K562 (cell line): ENCODE measurements around the gene TENM4. TPM values are rescaled to one million over a fixed set of nuclear protein-coding genes. Genes with fewer than 3 reads are reported as not detected.

Experiments used
- ATAC-seq: fragments of 200-7000 bp; cut with Tn5 transposase; 3 replicates; pipeline ENCODE4 v1.9.1; 2020; ENCODE audit warnings: moderate library complexity
- BruUV-seq: library from RNA; stranded (reverse); fragments of 400-500 nt; replicated peaks from 2 replicates; lab custom pipeline; 2021; lab: Mats Ljungman, UMichigan
- CTCF ChIA-PET: fragments of 300-600 bp; formaldehyde crosslinking; extraction: SDS; loops from one replicate; lab custom pipeline; 2021; ENCODE audit warnings: low intra/inter-chr PET ratio; lab: Yijun Ruan, JAX
- POLR2A ChIA-PET: fragments of 300-600, 350-650 bp; sonication (Branson Sonifier 250); formaldehyde crosslinking; extraction: SDS; loops from one replicate; lab custom pipeline; 2021; ENCODE audit warnings: antibody characterized with exemption, inconsistent platforms; lab: Yijun Ruan, JAX
- DNase-seq, 4 experiments: peaks; one replicate each; pipeline versions ENCODE4 v3.0.0 to v3.0.0-alpha.2; 2011 to 2018; ENCODE audit warnings: low spot score in 3 of 4, mixed read lengths in 3 of 4; ENCODE audit errors: extremely low read depth in 1 of 4
- FAIRE-seq: peaks from 2 replicates; lab custom pipeline; 2011; peaks lifted over from hg19 to GRCh38; lab: Jason Lieb, UNC
- H2AFZ ChIP-seq: 2 replicates; pipeline ENCODE4 v1.6.0; 2011; ENCODE audit warnings: low read depth, low read length, control low read depth, inconsistent platforms
- H3K27ac ChIP-seq: fragments of 200-600 bp; 3 replicates; pipeline ENCODE4 v1.8.0; 2011; ENCODE audit warnings: low read depth, mild to moderate bottlenecking, control low read depth, inconsistent platforms, low read length, moderate library complexity, mixed read lengths; ENCODE audit errors: extremely low read depth
- H3K27me3 ChIP-seq, 2 experiments: fragments of 300-600 bp in 1 of 2; 2 replicates in 1 of 2; 3 replicates in 1 of 2; pipeline versions ENCODE4 v1.6.0 to v1.8.0; 2011; ENCODE audit warnings: inconsistent platforms in 2 of 2, low read length in 2 of 2, mild to moderate bottlenecking in 1 of 2, mixed read lengths in 1 of 2, moderate library complexity in 1 of 2; ENCODE audit not compliant: control insufficient read depth in 2 of 2, insufficient read depth in 2 of 2
- H3K36me3 ChIP-seq: fragments of 300-600 bp; 3 replicates; pipeline ENCODE4 v1.8.0; 2011; ENCODE audit warnings: mild to moderate bottlenecking, low read length, inconsistent platforms; ENCODE audit not compliant: control insufficient read depth, insufficient read depth
- H3K4me1 ChIP-seq, 2 experiments: fragments of 200-600 bp in 1 of 2; replicated peaks in 1 of 2; 2 replicates in 1 of 2; 3 replicates in 1 of 2; pipeline versions ENCODE4 v1.5.1 to v1.8.0; 2011; ENCODE audit warnings: inconsistent platforms in 2 of 2, low read length in 2 of 2, mild to moderate bottlenecking in 1 of 2, mixed read lengths in 1 of 2, moderate library complexity in 1 of 2; ENCODE audit not compliant: control insufficient read depth in 2 of 2, insufficient read depth in 2 of 2
- H3K4me2 ChIP-seq: 2 replicates; pipeline ENCODE4 v1.6.1; 2011; ENCODE audit warnings: low read length, control low read depth, inconsistent platforms, mixed read lengths; ENCODE audit not compliant: insufficient read depth
- H3K4me3 ChIP-seq: fragments of 200-600 bp; sonication (generic), shearing (Covaris generic); 2 replicates; pipeline ENCODE4 v1.5.1; 2016; ENCODE audit warnings: control low read depth, inconsistent platforms
- H3K79me2 ChIP-seq: fragments of 200-600 bp; 3 replicates; pipeline ENCODE4 v1.8.0; 2011; ENCODE audit warnings: low read length, inconsistent platforms; ENCODE audit not compliant: control insufficient read depth, insufficient read depth
- H3K9ac ChIP-seq, 2 experiments: 2 replicates each; pipeline versions ENCODE4 v1.6.0 to v1.6.1; 2011; ENCODE audit warnings: low read depth in 2 of 2, low read length in 2 of 2, control low read depth in 1 of 2, inconsistent platforms in 1 of 2, mild to moderate bottlenecking in 1 of 2, mixed read lengths in 1 of 2; ENCODE audit not compliant: insufficient read depth in 1 of 2
- H3K9me1 ChIP-seq: one replicate; pipeline ENCODE4 v1.6.0; 2011; ENCODE audit warnings: inconsistent platforms, mild to moderate bottlenecking, low read length, moderate library complexity; ENCODE audit not compliant: control insufficient read depth, insufficient read depth
- H3K9me3 ChIP-seq: replicated peaks from 2 replicates; pipeline ENCODE4 v1.5.1; 2011; ENCODE audit warnings: low read depth, low read length, inconsistent platforms; ENCODE audit not compliant: control insufficient read depth, insufficient read depth
- H4K20me1 ChIP-seq: replicated peaks from 2 replicates; pipeline ENCODE4 v1.6.1; 2011; ENCODE audit warnings: low read length, inconsistent platforms, mixed read lengths; ENCODE audit not compliant: control insufficient read depth, insufficient read depth
- CAMTA2 ChIP-seq: fragments of 250-450 bp; sonication (Bioruptor Pico); conservative IDR thresholded peaks from 2 replicates; pipeline ENCODE4 v1.5.1; 2022
- CREB3L1 ChIP-seq: fragments of 450-650 bp; IDR thresholded peaks from 2 replicates; pipeline ENCODE4 v1.6.1; 2014; ENCODE audit warnings: low read depth, mild to moderate bottlenecking, moderate library complexity, borderline replicate concordance
- FOXJ3 ChIP-seq: sonication (generic); formaldehyde crosslinking; IDR thresholded peaks from 2 replicates; pipeline ENCODE4 v1.4.0; 2020; ENCODE audit warnings: mild to moderate bottlenecking, missing genetic modification reagents
- NR1H2 ChIP-seq: sonication (generic); formaldehyde crosslinking; IDR thresholded peaks from 2 replicates; pipeline ENCODE4 v1.4.0; 2020; ENCODE audit warnings: mild to moderate bottlenecking, missing genetic modification reagents
- PHTF2 ChIP-seq: fragments of 250-450 bp; sonication (Bioruptor Pico); IDR thresholded peaks from 2 replicates; pipeline ENCODE4 v1.5.0; 2021; ENCODE audit warnings: mild to moderate bottlenecking
- RBFOX2 ChIP-seq: fragments of 200-400 bp; formaldehyde crosslinking; IDR thresholded peaks from 2 replicates; pipeline ENCODE4 v1.6.1; 2017; ENCODE audit warnings: low read depth, mild to moderate bottlenecking, low read length, moderate library complexity
- RCOR1 ChIP-seq, 2 experiments: IDR thresholded peaks; 2 replicates each; pipeline ENCODE4 v1.6.1; 2012; ENCODE audit warnings: low read depth in 2 of 2, low read length in 2 of 2, borderline replicate concordance in 1 of 2, improper control_type of control experiment in 1 of 2
- RUNX1 ChIP-seq: sonication (generic); IDR thresholded peaks from 2 replicates; pipeline ENCODE4 v1.6.1; 2016; ENCODE audit warnings: antibody characterized with exemption, low read depth
- TOE1 ChIP-seq, 2 experiments: fragments of 450-650 bp in 1 of 2; sonication (generic) in 1 of 2; formaldehyde crosslinking in 1 of 2; IDR thresholded peaks; 2 replicates each; pipeline versions ENCODE4 v1.7.1 to v1.8.0; 2016 to 2022; ENCODE audit warnings: borderline replicate concordance in 2 of 2, mild to moderate bottlenecking in 2 of 2, antibody characterized with exemption in 1 of 2, inconsistent platforms in 1 of 2, low read depth in 1 of 2, missing genetic modification reagents in 1 of 2, moderate library complexity in 1 of 2
- ZKSCAN8 ChIP-seq: fragments of 200-800 bp; sonication (Bioruptor generic); IDR thresholded peaks from 2 replicates; pipeline ENCODE4 v1.6.1; 2016; ENCODE audit warnings: missing genetic modification characterization, missing compliant biosample characterization
- ZNF444 ChIP-seq: fragments of 250-450 bp; sonication (Bioruptor Pico); IDR thresholded peaks from 2 replicates; pipeline ENCODE4 v1.4.0; 2020; ENCODE audit warnings: mild to moderate bottlenecking, moderate library complexity
- WGBS: fragments of 100-300 bp; shearing (Covaris generic); methylation state at CpG from one replicate; pipeline ENCODE4 v1.1.6; 2016; ENCODE audit warnings: low coverage, mixed read lengths; ENCODE audit not compliant: insufficient coverage; ENCODE audit errors: missing lambda C conversion rate; 5-methylcytosine and 5-hydroxymethylcytosine counted together
- in situ Hi-C: fragments of 300-500 bp; cut with MboI; formaldehyde crosslinking; loops from 4 replicates; pipeline ENCODE4 v1.15.0; 2018; ENCODE audit warnings: inconsistent platforms, mixed read lengths
- intact Hi-C: fragments of 100-400 bp; cut with micrococcal nuclease; formaldehyde crosslinking; loops from 2 replicates; pipeline ENCODE4 v1.14.2; 2022
- polyA plus RNA-seq, 8 experiments: library from polyadenylated mRNA; depleted of rRNA in 4 of 8; stranded (reverse) in 5 of 8; unstranded in 3 of 8; fragments of >200 nt; fragmentation: Nextera tagmentation in 2 of 8; fragmentation: Illumina TruSeq in 1 of 8; extraction: Ambion mirVana in 2 of 8; extraction: Trizol in 1 of 8; gene quantifications; 2 replicates each; pipeline versions ENCODE4 v1.2.1 to v1.2.3, GENCODE V29; 2011 to 2014; ENCODE audit warnings: inconsistent platforms in 1 of 8, missing spikeins in 1 of 8
- total RNA-seq, 7 experiments: library from RNA; depleted of rRNA in 6 of 7; stranded (reverse); fragments of >200 nt in 6 of 7; fragmentation: Illumina TruSeq in 2 of 7; extraction: Trizol in 2 of 7; gene quantifications; 2 replicates each; pipeline versions ENCODE4 v1.2.1 to v1.2.3, GENCODE V29; 2011 to 2021; ENCODE audit warnings: low replicate concordance in 1 of 7

Gene TENM4
- total and polyA plus RNA-seq, 9 of the 15 experiments (the other 6 are each of a cell fraction or from before 2014, with no cell fraction given), result 0.16 TPM; not detected in 8

- intact Hi-C loops, result no loop called here
Measured at GRCh38 chr11:78952175-78952574, 488.7 kb downstream of the TENM4 start.

More at GRCh38 chr11:78952175-78952574, 488.7 kb downstream of the TENM4 start:
- no peak overlapping the region for H3K4me3 ChIP-seq
- ChIA-PET CTCF (no interaction called here), POLR2A (no interaction called here)
- H3K27me3 ChIP-seq, result peaks cover 0 to 7% of the 10 kb centered on the region in 2 experiments; a peak in 2 of 5 replicates
- no peaks in the 10 kb centered on the region for H3K36me3 ChIP-seq
- no peak overlapping the region for H3K4me2 ChIP-seq
- DNase-seq, result no peak
- WGBS, result 0% methylated on average over 7 of the region's 7 CpGs
- H3K79me2 ChIP-seq, result no peaks in the 10 kb centered on the region
- FAIRE-seq, result no peak
- ATAC-seq, result no peak
- no peaks in the 10 kb centered on the region for H3K9me1 ChIP-seq
- no peak overlapping the region for H3K27ac ChIP-seq
- no peaks in the 10 kb centered on the region for H3K9me3 ChIP-seq
- H3K9ac ChIP-seq, result no peak overlapping the region
- in situ Hi-C loops, result no loop called here
- BruUV-seq, result no TSS peak
- peaks cover 2% of the 10 kb centered on the region; the same call in 1 of the 2 replicates for H4K20me1 ChIP-seq
- no peak for TF ChIP-seq CREB3L1
- no peak for TF ChIP-seq ZNF444 (CRISPR knock-in tag)
- no peak for TF ChIP-seq CAMTA2 (CRISPR knock-in tag)
- TF ChIP-seq PHTF2 (CRISPR knock-in tag), result no peak
- TF ChIP-seq RCOR1 (IDR thresholded peaks at IDR 0.05; ENCODE audit: borderline replicate concordance in 1 of 2, low read depth in 2 of 2, low read length in 2 of 2), result no peak
- TF ChIP-seq FOXJ3, result no peak
- TF ChIP-seq RUNX1, result no peak
- no peak for TF ChIP-seq NR1H2 (CRISPR knock-in tag)
- no peak for TF ChIP-seq ZKSCAN8 (CRISPR knock-in tag)
- TF ChIP-seq RBFOX2, result no peak
- TF ChIP-seq TOE1 (IDR thresholded peaks at IDR 0.05; ENCODE audit: borderline replicate concordance), result no peak
- TF ChIP-seq TOE1 (CRISPR knock-in tag; IDR thresholded peaks at IDR 0.05; ENCODE audit: borderline replicate concordance, low read depth), result no peak
- no peaks in the 10 kb centered on the region for H3K4me1 ChIP-seq
- H2AFZ ChIP-seq, result no peak overlapping the region
